CD4-positive, alpha-beta T cell (primary cell): ENCODE measurements around the gene SPTBN4. TPM values are rescaled to one million over a fixed set of nuclear protein-coding genes. Genes with fewer than 3 reads are reported as not detected.
A peak's percentile ranks its signal among the peaks of the same experiment; 100 is the strongest.

ENCODE experiments used
- ATAC-seq: fragments of 200-7000 bp; cut with Tn5 transposase; one replicate; pipeline ENCODE4 v1.10.0; 2022; ENCODE audit warnings: mild to moderate bottlenecking; ENCODE audit not compliant: poor library complexity
- CTCF ChIA-PET: fragments of 350-600 bp; sonication (Branson Sonifier 250); formaldehyde crosslinking; loops from one replicate; lab custom pipeline; 2021; ENCODE audit warnings: antibody characterized with exemption, inconsistent platforms; lab: Charles Lee
- POLR2A ChIA-PET: fragments of 350-600 bp; sonication (Branson Sonifier 250); formaldehyde crosslinking; loops from one replicate; lab custom pipeline; 2021; ENCODE audit warnings: antibody characterized with exemption, inconsistent platforms; lab: Charles Lee
- DNase-seq, 14 experiments: peaks; one replicate each; pipeline ENCODE4 v3.0.0-alpha.2; 2013 to 2020; ENCODE audit warnings: mixed read lengths in 2 of 14
- H3K27ac ChIP-seq, 2 donors: one replicate each; pipeline versions ENCODE4 v1.5.1 to v1.7.0; 2013; ENCODE audit warnings: low read length in 2 of 2, low read depth in 1 of 2, mild to moderate bottlenecking in 1 of 2
- H3K27me3 ChIP-seq, 2 experiments: 1 replicate in 1 of 2; 2 replicates in 1 of 2; pipeline versions ENCODE4 v1.6.1 to v1.7.0; 2013; ENCODE audit warnings: low read length in 2 of 2, control low read depth in 1 of 2, mild to moderate bottlenecking in 1 of 2, moderate library complexity in 1 of 2; ENCODE audit not compliant: insufficient read depth in 2 of 2, control insufficient read depth in 1 of 2
- H3K36me3 ChIP-seq: one replicate; pipeline ENCODE4 v1.6.1; 2013; ENCODE audit warnings: low read length, control low read depth; ENCODE audit not compliant: insufficient read depth
- H3K4me1 ChIP-seq: one replicate; pipeline ENCODE4 v1.6.1; 2013; ENCODE audit warnings: low read length, control low read depth; ENCODE audit not compliant: insufficient read depth
- H3K4me3 ChIP-seq: one replicate; pipeline ENCODE4 v1.5.1; 2013; ENCODE audit warnings: mild to moderate bottlenecking, low read length, moderate library complexity
- H3K9me3 ChIP-seq, 2 experiments: 1 replicate in 1 of 2; 2 replicates in 1 of 2; pipeline versions ENCODE4 v1.6.1 to v1.7.0; 2013; ENCODE audit warnings: low read length in 2 of 2, mild to moderate bottlenecking in 2 of 2, control low read depth in 1 of 2, moderate library complexity in 1 of 2; ENCODE audit not compliant: control insufficient read depth in 1 of 2, insufficient read depth in 1 of 2
- H3K27ac Mint-ChIP-seq: one replicate; pipeline ENCODE4 v1.8.0; 2020; ENCODE audit warnings: mixed read lengths
- H3K27me3 Mint-ChIP-seq: one replicate; pipeline ENCODE4 v1.8.0; 2021; ENCODE audit warnings: mixed read lengths
- H3K36me3 Mint-ChIP-seq: one replicate; pipeline ENCODE4 v1.8.0; 2021; ENCODE audit warnings: low read depth, mixed read lengths
- H3K4me1 Mint-ChIP-seq: one replicate; pipeline ENCODE4 v1.8.0; 2021; ENCODE audit warnings: low read depth, mixed read lengths
- H3K4me3 Mint-ChIP-seq: one replicate; pipeline ENCODE4 v1.8.0; 2020; ENCODE audit warnings: mild to moderate bottlenecking, mixed read lengths
- H3K9me3 Mint-ChIP-seq: one replicate; pipeline ENCODE4 v1.8.0; 2020; ENCODE audit warnings: mixed read lengths
- CTCF ChIP-seq: fragments of 200-600 bp; IDR thresholded peaks from one replicate; pipeline ENCODE4 v1.8.0; 2022; ENCODE audit warnings: antibody characterized with exemption, mild to moderate bottlenecking
- intact Hi-C, 2 experiments: fragments of 100-400 bp; cut with DNase I in 1 of 2; cut with micrococcal nuclease in 1 of 2; formaldehyde crosslinking; loops; one replicate each; pipeline versions ENCODE4 v1.15.1 to v1.9.0; 2023 to 2025; cut with DNase I, micrococcal nuclease
- total RNA-seq, 174 experiments: library from RNA in 2 of 174; stranded (reverse) in 2 of 174; gene quantifications; one replicate each; pipeline ENCODE4 v1.2.3 and lab custom pipeline; 2021 to 2026

SPTBN4 gene
- total RNA-seq, 2 experiments from 2014 or later = 0.59 to 0.88 TPM

GRCh38 chr19:40466219-40466984 is 399 bp upstream of the SPTBN4 start:
- POLR2A ChIA-PET = interaction anchor here (0.7 to 3.3 kb wide), 11 partner anchors 22 to 1462 kb away, joined by 3 to 42 read pairs (median 4); partner anchors contain the start of genes ACTMAP, C19orf47, PLD3 and SERTAD1
- peak overlapping the region in 1 of 2 donors; percentile 54 for H3K27ac ChIP-seq
- peak overlapping the region; percentile 87 for H3K27ac Mint-ChIP-seq
- TF ChIP-seq CTCF = no peak
- H3K9me3 ChIP-seq = no peaks in the 10 kb centered on the region
- DNase-seq (peak in 10 of 14 experiments; percentile 7 to 94 (median 44)), ATAC-seq (peak; percentile 63)
- intact Hi-C loops = loop anchor here (1.0 to 10.0 kb wide), 9 partner anchors 22 to 288 kb away; partner anchors contain the start of genes LTBP4 (in 2 of the 2), ACTMAP (in 1 of the 2), C19orf47 (in 1 of the 2) and PLD3 (in 1 of the 2)
- H3K9me3 Mint-ChIP-seq = no peaks in the 10 kb centered on the region
- H3K4me3 ChIP-seq = peak overlapping the region; percentile 81
- H3K4me3 Mint-ChIP-seq = peak overlapping the region; percentile 93
- H3K36me3 Mint-ChIP-seq = no peaks in the 10 kb centered on the region
- peaks cover 25% of the 10 kb centered on the region for H3K27me3 Mint-ChIP-seq
- H3K27me3 ChIP-seq = peaks cover 0 to 16% of the 10 kb centered on the region in 2 experiments
- peaks cover 30% of the 10 kb centered on the region for H3K4me1 Mint-ChIP-seq
- no peaks in the 10 kb centered on the region for H3K36me3 ChIP-seq
- CTCF ChIA-PET = interaction anchor here (0.8 to 3.2 kb wide), 6 partner anchors 24 to 973 kb away, joined by 3 to 20 read pairs (median 8); partner anchors contain the start of genes DMAC2 and SERTAD1
- H3K4me1 ChIP-seq = peaks cover 35% of the 10 kb centered on the region

GRCh38 chr19:40469011-40469410 is 2.2 kb downstream of the SPTBN4 start:
- ATAC-seq (no peak), DNase-seq (no peak)
- Mint-ChIP-seq H3K4me1 (peaks cover 26% of the 10 kb centered on the region), H3K4me3 (peak overlapping the region; percentile 56), H3K27ac (no peak overlapping the region), H3K9me3 (no peaks in the 10 kb centered on the region), H3K27me3 (peaks cover 25% of the 10 kb centered on the region), H3K36me3 (no peaks in the 10 kb centered on the region)
- TF ChIP-seq CTCF = no peak
- H3K9me3 ChIP-seq = no peaks in the 10 kb centered on the region
- no peak overlapping the region for H3K4me3 ChIP-seq
- peaks cover 34% of the 10 kb centered on the region for H3K4me1 ChIP-seq
- no peak overlapping the region for H3K27ac ChIP-seq
- POLR2A ChIA-PET = interaction anchor here (0.7 kb wide), 1 partner anchor 10 kb away, joined by 4 read pairs; no protein-coding TSS in a partner anchor
- H3K27me3 ChIP-seq = peaks cover 0 to 16% of the 10 kb centered on the region in 2 experiments
- CTCF ChIA-PET = interaction anchor here (1.0 kb wide), 1 partner anchor 48 kb away, joined by 3 read pairs; no protein-coding TSS in a partner anchor
- intact Hi-C loops = loop anchor here (5.0 to 10.0 kb wide), 5 partner anchors 64 to 286 kb away; partner anchors contain the start of genes LTBP4 (in 2 of the 2), ACTMAP (in 1 of the 2), C19orf47 (in 1 of the 2) and PLD3 (in 1 of the 2)
- H3K36me3 ChIP-seq = no peaks in the 10 kb centered on the region

DNA sequence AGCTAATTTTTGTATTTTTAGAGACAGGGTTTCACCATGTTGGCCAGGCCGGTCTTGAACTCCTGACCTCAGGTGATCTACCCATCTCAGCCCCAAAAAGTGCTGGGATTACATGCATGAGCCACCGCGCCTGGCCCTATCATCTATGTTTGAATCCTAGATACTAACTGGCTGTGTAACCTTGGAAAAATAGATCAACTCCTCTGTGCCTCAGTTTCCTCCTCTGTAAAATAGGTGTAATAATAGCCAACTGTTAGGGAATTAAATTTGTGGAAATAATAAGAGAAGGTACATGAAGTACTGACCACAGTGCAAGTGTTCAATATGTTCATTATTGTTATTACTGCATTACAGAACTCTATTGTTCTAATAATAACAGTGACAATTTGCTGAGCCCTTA is 4.3 kb downstream of the SPTBN4 start:
- Mint-ChIP-seq H3K27ac (no peak overlapping the region), H3K9me3 (no peaks in the 10 kb centered on the region), H3K27me3 (peaks cover 27% of the 10 kb centered on the region), H3K36me3 (no peaks in the 10 kb centered on the region), H3K4me3 (no peak overlapping the region), H3K4me1 (peaks cover 7% of the 10 kb centered on the region)
- no peaks in the 10 kb centered on the region for H3K36me3 ChIP-seq
- ATAC-seq (no peak), DNase-seq (no peak)
- H3K27ac ChIP-seq = no peak overlapping the region
- ChIA-PET POLR2A (no interaction called here), CTCF (no interaction called here)
- no peaks in the 10 kb centered on the region for H3K9me3 ChIP-seq
- peaks cover 14% of the 10 kb centered on the region for H3K4me1 ChIP-seq
- intact Hi-C loops = no loop called here
- H3K4me3 ChIP-seq = no peak overlapping the region
- no peak for TF ChIP-seq CTCF
- peaks cover 0 to 16% of the 10 kb centered on the region in 2 experiments for H3K27me3 ChIP-seq
